Activated CD4-positive, alpha-beta T cell treated with anti-CD3 and anti-CD28 coated beads for 4 hours (primary cell): ENCODE measurements around the gene PSTK.

Source experiments
- DNase-seq, 2 donors: peaks; one replicate each; pipeline ENCODE4 v3.0.0-alpha.2; 2020

The PSTK gene

DNA sequence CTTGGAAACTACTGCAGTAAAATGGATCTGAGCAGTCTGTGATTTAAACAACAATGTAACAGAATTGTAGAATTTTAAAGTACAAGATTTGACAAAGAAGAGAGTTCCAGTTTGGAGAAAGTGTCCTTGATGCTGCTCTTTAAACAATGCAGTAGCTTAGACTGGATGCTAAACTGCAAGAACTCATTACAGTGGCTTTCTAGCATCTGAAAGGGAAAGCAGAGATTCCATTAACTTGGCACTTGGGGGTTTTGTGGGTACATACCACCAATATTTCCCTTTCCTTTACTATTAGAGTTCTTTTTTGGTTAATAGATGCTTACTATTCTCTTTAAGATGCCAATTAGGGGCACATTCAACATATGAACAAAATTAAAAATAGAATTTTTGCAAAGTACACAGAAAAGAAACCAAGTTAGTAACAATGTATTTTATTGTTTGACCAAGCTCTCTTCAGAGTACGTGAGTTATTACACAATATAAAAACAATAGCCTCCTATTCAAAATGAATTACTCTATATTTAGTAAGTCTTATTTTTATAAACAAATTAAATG is 11.9 kb downstream of the PSTK start:
- no peak for DNase-seq

DNA sequence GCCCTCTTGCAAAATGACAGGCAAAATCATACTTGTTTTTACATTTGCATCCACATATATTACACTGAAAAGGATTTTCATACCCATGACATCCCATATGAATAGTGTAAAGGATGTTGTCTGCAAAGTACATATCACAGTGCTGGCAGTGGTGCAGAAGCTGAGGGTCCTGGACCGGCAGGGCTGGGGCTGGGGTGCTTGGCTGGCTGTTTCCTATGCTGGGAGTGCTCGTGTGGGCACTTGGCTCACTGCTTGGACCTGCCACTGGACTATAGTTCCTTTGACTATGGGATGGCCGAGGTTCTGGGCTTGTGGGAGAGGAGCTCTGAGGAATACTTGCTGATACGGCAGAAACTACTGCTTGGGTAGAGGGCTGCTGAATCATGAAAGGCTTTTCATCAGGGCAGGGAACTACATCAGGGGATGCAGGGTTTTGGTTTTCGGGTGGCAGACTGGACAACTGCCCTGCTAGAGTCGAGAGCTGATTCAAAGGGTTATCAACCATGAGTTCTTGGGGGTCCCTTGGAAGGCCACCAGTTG is 13.7 kb downstream of the PSTK start:
- no peak for DNase-seq

DNA sequence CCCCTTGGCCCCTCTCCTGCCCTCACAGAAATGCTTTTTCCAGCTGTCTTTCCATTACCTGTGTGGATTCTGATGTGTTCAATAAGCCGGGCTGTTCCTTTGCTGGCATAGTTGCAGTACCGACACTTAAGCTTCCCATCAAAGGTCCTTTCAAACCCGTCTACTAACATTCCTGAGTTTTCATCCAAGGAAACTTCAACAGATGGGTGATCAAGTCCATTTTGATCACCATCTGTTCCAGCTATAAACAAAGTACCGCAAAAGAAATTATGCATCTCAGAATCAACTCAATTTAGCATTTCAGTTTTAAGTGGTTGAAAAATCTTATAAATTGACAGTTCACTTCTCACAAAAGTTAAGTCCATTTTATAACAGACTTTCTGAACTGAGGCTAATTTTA is 15.7 kb downstream of the PSTK start:
- no peak for DNase-seq

DNA sequence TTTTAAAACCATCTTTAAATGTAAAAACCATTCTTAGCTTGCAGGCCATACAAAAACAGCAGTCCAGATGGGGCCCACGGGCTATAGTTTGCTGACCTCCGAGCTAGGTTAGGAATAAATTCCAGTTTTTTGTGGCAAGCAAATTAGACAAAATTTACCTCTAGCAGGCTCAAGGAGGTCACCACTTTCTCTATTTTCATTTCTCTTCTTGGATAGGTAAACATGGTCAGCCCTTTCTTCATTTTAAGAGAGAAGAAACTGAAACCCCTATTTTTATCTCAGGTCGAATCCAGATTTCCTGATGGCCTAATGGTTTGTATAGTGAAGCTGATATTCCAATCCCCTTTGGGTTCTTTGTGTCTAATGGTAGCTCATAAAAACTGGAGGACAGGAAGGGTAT is 17.7 kb downstream of the PSTK start:
- DNase-seq = no peak

DNA sequence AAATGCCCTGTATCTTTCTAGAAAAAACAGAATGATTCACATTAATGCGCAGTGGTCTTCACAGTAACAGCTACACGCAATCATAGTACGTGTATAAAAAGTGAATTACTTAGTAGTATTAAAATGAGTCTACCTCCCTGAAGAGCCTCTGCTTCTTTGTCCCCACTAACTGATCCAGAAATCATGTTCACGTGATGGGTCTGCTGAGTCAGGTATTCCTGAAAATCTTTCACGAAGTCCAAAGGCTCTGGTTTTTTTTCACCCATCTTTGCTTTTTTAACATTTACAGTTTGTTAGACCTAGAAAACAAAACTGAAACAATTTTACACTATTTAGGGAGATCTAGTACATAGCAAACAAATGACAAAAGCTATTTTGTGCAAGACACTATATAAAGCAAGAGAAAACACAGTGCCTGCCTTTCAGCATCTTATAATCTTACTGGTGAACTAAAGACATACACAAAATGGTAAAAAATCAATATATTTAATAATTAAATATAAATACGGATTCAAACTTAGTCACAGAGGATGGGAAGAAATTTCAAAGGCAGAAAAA is 18.2 kb downstream of the PSTK start:
- no peak for DNase-seq

DNA sequence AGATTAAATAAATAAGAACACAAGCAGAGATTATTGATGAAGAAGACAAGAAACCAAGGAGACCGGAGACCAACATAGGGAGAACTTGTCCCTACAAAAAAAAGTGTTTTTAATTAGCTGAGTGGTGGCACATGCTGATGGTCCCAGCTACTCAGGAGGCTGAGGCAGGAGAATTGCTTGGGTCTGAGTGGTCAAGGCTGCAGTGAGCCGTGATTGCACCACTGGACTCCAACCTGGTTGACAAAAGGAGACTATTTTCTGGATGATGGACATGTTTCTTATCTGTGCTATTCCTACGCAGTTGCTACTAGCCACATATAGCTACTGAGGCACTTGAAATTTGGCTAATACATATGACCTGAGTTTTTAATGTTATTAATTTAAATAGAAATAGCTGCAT is 18.7 kb downstream of the PSTK start:
- DNase-seq = no peak

DNA sequence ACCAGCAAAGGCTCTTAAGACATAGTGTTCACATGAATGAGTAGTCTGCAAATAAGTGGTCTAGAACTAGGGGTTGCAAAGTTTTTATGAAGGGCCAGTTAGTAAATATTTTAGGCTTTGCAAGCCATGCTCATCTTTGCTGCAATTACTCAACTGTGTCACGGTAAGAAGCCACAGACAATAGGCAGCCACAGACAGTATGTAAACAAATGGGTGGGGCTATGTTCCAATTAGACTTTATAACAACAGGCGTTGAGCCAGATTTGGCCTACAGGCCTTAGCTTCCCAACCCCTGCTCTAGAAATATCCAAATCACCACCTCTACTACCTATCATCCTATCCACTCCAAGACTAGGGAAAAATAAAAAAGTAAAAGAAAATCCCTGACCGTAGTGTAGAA is 19.1 kb downstream of the PSTK start:
- no peak for DNase-seq

DNA sequence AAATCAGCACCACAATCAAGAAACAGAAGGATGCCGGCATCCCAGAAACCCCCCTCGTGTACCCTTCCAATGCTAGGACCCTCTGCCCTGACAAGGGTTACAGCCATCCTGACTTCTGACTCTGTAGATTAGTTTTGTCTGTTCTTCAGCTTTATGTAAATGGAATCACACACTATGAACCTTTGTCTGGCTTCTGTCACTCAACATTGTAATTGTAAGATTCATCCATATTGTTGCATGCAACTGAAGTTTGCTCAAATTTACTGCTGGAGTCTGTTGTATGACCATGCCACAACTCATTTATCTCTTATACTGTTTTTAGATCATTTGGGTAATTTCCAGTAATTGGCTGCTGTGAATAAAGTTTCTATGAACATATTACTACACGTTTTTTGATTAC is 20.0 kb downstream of the PSTK start:
- DNase-seq = no peak

DNA sequence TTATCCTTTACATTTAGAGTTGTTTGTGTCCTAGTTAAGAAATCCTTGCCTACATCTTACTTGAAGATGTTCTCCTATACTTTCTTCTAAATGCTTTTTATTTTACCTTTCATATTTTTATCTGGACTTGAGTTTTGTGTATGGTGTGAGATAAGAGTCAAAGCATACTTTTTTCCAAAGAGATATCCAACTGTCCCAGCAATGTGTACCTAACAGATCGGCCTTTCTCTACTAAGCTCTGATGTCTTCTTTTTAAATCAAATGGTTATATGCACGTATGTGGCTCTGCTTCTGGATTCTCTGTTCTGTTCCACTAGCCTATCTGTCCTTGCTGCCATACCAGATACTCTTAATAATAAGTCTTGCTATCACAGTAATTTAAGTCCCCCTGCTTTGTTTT is 21.2 kb downstream of the PSTK start:
- no peak for DNase-seq

DNA sequence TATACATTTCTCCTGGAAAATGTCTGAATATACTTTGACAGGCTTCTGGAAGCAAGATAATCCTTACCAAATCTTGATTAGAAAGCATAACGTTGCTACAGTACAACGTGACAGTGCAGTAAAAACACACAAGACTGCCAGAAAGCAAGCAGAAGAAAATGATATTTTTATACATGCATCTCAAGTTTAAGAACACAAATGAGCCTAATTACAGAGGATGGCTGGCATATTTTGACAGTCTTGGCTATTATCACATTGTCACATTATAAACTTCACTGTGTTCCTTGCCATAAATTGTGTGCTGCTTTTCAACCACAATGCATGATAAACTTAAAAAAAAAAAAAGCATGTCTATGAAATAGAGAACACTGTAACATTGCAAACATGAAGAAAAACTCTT is 24.1 kb downstream of the PSTK start:
- DNase-seq = no peak

DNA sequence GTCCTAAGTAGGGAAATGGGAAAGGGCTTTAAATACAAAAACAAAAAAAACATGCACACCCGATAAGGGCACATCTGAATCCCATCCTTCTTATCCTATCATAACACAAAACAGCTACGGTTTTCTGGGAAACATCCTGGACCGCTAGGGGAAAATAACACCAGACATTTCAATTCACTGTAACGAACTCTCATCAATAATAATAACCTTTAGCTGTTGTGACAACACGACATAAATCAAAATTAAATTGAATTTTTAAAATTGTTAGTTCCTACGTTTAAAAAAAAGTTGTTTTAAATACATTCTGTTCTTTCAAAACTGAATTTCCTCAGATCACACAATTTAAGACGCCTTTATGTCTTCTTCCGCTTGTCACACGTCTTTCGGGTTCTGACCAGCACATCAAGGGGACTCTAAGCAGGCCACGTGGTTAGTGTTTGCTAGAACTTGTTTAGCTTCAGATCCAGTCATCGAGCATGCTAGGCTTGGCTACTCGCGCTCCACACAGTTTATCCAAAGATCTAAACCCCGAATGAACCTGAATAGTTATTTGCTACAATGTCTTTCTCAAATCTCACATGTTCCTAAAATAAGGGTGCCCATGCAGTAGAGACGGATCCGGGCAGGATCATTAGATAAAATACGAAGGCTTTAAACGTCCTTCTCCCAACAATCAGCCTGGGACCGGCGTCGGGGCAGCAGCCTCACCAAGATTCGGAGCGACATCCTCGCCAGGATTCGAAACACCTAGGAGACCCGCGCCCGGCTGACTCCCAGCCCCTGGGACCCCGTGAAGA is 27.6 kb downstream of the PSTK start:
- DNase-seq = peak; percentile 34 to 44

DNA sequence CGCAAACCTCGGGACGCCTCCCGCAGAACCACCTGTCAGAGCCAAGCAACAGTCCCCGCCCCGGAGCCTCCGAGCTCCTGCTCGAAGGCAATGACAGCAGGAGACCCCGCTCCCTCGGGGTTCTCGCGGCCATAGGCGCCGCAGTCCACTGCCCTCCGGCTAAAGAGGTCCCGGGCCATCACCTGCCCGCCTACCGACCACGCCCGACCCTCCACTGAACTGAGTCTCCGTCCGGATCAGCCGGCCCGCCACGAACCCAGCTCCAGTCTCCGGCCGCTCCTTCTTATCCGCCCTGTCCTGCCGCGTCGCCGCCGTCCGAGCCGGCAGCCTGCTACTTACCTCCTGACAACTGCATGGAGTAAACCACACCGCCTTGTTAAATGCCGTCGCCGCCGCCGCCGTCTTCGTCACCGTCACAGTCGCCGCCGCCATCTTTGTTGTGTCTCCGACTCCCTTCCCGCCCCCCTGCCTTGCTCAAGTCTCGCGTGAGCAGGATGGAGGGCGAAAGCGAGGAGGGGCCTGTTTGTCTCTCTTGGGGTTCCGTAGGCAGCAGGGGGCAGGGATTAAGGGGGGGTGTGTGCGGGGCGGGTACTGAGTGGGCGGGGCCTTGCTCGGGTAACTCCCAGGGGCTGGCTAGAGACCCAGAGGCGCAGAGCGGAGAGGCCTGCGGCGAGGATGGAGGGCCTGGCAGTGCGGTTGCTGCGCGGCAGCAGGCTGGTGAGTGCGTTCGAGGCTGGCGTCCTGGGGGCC is 28.3 kb downstream of the PSTK start, which contains the start of the genes ACADSB and IKZF5:
ACADSB (plus strand) TSS at position 652 of the 750 bp plus-strand sequence; CDS start at position 676, 24 bp downstream.
IKZF5 (minus strand) TSS at position 441 of the 750 bp plus-strand sequence. CDS start 10,170 bp downstream, outside the sequence.
- DNase-seq = peak; percentile 97 to 98

DNA sequence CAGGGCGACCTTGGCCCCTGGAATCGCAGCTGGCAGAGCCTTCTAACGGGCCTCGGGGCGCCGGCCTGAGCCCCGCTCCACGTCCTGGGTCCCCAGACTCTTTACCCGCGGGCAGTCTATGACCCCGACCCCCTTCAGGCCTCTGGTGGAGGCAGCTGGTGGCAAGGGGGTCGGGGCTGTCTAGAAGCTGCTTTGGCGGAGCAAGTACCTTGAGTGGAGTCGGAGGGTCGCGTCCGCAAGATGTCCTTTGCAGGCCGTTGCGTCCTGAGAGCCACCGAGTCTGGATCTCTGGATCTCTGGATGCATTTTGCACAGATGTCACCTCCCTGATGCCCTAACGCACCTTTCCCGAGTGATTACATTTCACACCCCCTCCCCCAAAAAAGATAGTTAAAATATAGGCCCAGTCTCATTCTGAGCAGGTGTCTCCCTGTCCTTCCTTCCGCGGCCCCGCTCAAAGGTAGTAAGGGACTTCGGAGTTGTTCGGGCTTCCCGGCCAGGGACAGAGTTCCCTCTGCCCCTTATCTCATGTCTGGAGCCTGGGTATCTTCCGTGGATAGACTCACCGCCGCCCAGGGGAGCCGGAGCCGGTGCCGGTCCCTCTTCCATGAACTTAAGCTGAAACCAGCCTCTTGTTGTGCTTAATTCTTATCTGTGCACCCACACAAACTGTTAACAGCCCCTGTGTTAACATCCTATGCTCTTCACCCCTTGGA is 29.1 kb downstream of the PSTK start:
- peak; percentile 6 to 8 for DNase-seq

DNA sequence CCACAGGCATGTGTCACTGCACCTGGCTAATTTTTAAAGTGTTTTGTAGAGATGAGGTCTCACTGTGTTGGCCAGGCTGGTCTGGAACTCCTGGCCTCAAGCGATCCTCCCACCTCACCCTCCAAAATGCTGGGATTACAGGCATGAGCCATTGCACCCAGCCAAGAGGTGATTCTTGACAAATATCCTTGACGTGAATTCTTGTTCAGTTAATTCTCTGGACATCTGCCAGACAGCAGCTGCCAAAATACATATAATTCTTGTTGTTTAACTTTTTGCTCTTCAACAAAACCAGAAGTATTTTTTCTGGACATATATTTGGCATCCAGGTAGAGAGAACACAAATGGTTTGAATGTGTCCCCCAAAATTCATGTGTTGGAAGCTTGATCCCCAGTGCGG is 31.8 kb downstream of the PSTK start:
- no peak for DNase-seq

DNA sequence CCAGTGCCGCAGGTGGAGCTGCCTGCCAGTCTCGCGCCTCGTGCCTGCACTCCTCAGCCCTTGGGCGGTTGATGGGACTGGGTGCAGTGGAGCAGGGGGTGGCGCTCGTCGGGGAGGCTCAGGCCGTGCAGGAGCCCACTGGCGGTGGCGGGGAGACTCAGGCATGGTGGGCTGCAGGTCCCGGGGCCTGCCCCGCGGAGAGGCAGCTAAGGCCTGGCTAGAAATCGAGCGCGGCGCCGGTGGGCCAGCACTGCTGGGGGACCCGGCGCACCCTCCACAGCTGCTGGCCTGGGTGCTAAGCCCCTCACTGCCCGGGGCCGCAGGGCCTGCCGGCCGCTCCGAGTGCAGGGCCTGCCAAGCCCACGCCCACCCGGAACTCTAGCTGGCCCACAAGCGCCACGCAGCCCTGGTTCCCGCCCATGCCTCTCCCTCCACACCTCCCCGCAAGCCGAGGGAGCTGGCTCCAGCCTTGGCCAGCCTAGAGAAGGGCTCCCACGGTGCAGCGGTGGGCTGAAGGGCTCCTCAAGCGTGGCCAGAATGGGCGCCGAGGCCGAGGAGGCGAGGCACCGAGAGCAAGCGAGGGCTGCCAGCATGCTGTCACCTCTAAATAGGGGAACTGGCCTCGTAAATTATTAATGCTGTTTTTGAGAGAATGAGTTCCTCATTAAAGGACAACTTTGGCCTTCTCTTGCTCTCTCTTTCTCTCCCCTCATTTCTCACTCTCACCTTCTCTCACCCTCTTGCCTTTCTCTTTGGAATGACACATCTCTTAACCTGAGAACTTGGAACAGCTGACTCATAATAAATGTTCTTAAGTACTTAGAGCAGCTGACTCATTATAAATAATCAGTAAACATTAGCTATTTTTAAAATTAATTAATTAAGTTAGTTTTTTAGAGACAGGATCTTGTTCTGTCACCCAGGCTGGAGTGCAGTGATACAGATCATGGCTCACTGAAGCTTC is 33.5 kb downstream of the PSTK start:
- no peak for DNase-seq

DNA sequence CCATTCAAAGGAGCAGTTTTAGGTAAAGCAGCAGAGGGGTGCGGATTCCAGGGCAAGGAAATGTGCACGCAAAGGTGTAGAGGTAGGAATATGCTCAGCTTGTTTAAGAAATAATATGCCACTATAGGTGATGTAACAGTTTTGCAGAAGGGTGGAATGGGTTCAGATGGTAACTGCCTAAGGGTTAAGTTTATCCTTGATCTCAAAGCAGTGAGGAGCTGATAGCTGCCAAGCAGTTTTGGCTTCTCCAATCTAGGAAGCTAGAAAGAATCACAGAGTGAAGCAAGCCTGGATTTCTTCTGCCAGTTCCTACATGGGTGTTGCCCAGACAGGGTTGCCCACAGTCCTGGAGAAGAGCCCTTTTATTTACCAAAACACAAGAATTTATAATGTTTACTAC is 34.6 kb downstream of the PSTK start:
- DNase-seq = no peak

DNA sequence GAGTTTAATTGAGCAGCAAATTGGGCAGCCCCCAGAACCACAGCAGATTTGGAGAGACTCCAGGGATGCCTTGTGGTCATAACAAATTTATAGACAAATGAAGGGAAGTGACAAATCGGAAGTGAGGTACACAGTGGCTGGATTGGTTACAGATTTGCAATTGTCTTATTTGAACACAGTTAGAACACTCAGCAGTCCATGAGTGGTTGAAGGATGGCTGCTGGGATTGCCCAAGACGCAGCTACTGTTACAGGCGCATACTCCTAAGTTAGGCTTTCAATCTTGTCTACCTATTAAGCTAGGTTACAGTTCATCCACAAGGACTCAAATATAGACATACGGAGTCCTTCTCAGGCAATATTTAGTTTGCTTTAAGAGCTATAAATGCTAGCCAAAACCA is 36.0 kb downstream of the PSTK start:
- no peak for DNase-seq

DNA sequence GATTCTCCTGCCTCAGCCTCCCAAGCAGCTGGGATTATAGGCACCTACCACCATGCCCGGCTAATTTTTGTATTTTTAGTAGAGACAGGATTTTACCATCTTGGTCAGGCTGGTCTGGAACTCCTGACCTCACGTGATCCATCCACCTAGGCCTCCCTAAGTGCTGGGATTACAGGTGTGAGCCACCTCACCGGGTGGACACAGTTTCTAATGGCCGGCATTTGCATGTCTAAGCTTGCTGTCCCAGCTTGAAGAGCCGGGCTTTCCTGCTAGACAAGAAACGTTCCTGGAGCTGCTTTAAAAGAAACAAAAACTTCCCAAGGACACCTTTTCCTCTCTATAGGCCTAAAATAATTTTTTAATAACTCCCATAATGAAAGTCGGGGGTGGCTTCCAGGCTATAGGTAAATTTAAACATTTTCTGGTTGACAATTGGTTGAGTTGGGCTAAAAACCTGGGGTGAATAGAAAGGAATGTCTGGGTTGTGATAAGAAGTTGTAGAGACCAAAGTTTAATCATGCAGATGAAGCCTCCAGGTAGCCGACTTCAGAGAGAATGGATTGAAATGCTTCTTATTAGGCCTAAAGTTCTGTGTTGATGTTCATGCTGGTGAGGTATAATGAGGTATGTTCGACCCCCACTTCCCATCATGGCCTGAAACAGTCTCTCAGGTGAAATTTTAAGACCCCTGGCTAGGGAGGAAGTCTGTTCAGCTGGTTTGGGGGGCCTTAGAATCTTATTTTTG is 37.4 kb downstream of the PSTK start:
- no peak for DNase-seq

DNA sequence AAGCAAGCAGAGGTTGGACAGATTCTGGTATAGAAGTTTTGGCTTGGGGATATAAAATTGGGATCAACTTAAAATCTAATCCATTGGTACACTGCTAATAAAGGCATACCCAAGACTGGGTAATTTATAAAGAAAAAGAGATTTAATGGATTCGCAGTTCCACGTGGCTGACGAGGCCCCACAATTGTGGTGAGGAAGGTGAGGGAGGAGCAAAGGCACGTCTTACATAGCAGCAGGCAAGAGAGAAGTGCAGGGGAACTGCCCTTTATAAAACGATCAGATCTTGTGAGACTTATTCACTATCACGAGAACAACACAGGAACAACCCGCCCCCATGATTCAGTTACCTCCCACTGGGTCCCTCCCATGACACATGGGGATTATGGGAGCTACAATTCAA is 38.3 kb downstream of the PSTK start:
- no peak for DNase-seq

DNA sequence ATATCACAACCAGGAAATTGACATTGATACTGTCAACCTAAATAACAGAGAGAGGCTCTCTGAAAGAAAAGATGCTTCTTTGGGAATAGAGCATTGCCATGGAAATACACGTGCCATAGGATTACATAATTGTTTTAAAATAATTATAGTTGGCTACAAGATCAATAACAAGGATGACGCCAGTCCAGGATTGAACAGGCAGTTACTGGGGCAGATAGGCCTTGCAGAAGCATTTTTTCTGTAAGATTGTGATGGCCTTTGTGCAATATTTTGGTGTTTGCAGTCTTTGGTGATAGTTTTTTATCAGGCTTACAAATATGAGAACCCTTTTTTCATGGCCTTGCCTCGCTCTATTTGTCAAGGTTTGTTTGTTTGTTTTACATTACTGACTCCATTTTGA is 39.1 kb downstream of the PSTK start:
- no peak for DNase-seq
